Stimulated activated CD4-positive, alpha-beta T cell treated with anti-CD3 and anti-CD28 coated beads, Interleukin-1b, Interleukin-23, amount 100 ng/mL, for 48 hours (primary cell): ENCODE measurements around the gene PLEKHM3.

Experiments
- DNase-seq: peaks from one replicate; pipeline ENCODE4 v3.0.0-alpha.2; 2020

PLEKHM3 gene

GRCh38 chr2:207879536-207879935 lies 145.8 kb downstream of the PLEKHM3 start:
- DNase-seq, result no peak

- DNase-seq, result no peak
Measured at GRCh38 chr2:207876842-207877535, 148.3 kb downstream of the PLEKHM3 start.

DNA sequence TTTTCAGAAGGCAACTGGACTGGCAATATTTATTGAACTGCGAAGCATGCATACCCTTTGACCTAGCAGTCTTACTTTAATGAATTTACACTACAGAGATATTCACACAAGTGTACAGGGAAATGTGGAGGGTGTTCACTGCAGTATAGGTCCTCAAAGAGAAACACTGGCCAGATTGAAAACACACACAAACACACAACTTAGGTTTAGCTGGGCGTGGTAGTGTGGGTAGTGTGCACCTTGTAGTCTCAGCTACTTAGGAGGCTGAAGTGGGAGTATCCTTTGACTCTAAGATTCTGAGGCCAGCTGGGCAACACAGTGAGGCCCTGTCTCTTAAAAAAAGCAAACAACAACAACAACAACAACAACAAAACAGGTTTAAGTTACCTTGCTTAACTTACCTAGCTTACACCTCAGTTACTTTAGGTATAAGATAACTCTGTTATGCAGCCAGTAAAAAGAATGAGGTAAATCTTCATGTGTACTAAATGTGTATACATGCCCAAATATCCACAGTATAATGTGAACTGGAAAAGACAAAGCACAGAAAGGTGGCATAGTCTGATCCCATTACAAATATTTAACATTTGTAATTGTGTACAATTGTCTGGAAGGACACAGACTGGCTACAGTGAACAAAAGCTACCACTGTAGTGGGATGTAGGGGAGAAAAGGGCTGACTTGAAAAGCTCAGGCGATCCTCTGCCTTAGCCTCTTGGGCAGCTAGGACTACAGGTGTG lies 149.7 kb downstream of the PLEKHM3 start:
- DNase-seq, result no peak

DNA sequence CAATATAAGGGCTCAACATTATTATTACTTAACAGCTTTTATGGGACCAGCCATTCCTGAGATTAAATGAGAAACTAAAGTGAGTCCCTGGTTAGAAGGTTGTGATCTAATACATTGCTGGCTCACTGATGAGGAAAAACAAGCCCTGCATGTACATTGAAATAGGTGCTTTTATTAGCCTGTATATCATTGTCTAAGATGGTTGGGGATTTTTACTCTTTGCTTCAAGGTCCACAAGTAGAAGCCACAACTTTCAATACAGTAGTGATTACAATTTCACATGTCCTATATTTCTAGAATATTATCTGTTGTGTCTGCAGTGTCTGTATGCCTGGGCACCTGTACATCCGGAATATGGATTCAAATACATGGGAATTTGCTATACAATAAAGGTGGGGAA lies 151.5 kb downstream of the PLEKHM3 start:
- DNase-seq, result no peak

GRCh38 chr2:207871911-207872310 lies 153.4 kb downstream of the PLEKHM3 start:
- DNase-seq, result no peak

DNA sequence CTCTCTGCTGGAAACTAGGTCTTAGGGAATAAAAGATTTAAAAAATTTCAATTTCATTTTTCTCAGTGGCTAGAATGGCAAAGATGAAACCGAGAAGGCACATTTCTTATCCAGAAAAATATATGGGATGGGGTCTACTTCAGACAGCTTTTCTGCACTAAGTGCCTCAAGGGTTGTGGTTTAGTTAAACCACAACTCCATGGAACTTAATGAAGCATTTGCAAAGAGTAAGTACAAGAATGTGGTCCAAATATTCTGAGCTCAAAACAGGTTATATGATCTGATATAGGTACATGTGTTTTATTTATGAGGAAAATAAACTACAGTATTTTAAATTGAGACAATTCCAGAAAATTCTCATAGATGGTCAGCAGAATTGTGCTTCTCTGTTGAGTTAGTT lies 153.8 kb downstream of the PLEKHM3 start:
- DNase-seq, result no peak

- no peak for DNase-seq
Measured at GRCh38 chr2:207870814-207871213, 154.5 kb downstream of the PLEKHM3 start.

GRCh38 chr2:207869784-207870778 lies 155.2 kb downstream of the PLEKHM3 start:
- no peak for DNase-seq

DNA sequence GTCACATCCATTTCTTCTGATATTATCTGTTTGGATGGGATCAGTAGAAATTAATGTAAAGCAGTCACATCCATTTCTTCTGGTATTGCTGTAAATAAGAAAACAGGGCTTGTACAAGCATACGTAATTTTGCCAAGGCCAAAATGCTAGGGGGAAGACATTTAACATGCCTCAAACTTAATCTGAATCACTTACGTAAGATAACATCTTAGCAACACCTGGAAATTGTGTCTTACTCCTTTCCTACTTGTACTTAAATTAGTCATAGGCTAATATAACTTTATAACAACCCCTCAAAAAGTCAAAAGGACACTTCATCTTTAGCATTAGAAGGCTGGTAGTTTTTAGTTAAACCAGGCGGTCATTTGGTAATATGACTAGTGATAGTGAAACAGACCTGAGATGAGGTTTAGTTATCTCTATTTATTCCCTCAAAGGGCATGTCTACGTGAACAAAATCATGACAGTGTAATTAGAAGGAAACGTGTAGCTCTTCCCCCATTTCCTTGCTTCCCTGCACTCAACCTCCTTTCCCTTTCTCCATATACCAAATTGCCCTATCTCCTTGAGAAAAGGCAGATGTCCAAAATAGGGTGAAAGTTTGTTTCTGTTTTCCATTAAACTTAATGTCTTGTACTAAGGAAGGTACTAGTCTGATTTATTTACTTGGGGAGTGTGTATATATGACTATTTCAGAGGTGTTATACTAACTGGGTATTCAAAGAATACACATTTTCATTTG lies 156.3 kb downstream of the PLEKHM3 start:
- DNase-seq, result no peak

GRCh38 chr2:207867905-207868304 lies 157.4 kb downstream of the PLEKHM3 start:
- no peak for DNase-seq

- no peak for DNase-seq
Measured at GRCh38 chr2:207867056-207867455, 158.3 kb downstream of the PLEKHM3 start.

DNA sequence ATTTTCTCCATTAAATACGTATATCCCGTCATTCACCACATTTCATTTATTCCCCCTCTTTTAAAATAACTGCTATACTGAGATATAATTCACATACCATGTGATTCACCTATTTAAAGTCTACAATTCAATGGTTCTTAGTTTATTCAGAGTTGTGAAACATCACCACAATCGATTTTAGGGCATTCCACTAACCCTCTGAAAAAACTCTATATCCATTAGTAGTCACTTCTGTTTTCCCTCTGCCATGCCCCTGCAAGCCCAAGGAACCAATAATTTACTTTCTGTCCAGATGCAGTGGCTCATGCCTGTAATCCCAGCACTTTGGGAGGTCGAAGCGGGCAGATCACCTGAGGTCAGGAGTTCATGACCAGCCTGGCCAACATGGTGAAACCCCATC lies 160.1 kb downstream of the PLEKHM3 start:
- DNase-seq, result no peak

GRCh38 chr2:207863345-207863744 lies 162.0 kb downstream of the PLEKHM3 start:
- no peak for DNase-seq

- DNase-seq, result no peak
Measured at GRCh38 chr2:207861789-207862188, 163.5 kb downstream of the PLEKHM3 start.

DNA sequence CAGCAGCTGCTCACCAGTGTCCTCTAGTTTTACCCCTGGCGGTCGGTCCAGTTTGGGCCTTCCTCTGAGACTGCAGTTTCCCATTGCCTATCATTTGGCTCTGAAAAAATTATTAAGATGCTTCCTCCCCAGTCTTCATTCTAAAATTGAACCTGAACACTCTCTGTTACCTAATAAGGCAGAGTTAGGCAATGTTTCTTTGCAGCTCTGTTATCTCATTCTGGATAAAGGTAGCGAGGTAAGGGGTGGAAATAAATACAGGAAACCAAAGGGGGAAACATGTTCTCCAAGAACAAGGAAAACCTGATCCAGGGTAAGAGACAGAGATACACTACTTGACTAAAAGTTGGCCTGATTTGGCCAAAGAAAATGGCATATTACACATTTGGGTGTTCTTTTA lies 164.6 kb downstream of the PLEKHM3 start:
- no peak for DNase-seq

- DNase-seq, result no peak
Measured at GRCh38 chr2:207855591-207855990, 169.7 kb downstream of the PLEKHM3 start.

DNA sequence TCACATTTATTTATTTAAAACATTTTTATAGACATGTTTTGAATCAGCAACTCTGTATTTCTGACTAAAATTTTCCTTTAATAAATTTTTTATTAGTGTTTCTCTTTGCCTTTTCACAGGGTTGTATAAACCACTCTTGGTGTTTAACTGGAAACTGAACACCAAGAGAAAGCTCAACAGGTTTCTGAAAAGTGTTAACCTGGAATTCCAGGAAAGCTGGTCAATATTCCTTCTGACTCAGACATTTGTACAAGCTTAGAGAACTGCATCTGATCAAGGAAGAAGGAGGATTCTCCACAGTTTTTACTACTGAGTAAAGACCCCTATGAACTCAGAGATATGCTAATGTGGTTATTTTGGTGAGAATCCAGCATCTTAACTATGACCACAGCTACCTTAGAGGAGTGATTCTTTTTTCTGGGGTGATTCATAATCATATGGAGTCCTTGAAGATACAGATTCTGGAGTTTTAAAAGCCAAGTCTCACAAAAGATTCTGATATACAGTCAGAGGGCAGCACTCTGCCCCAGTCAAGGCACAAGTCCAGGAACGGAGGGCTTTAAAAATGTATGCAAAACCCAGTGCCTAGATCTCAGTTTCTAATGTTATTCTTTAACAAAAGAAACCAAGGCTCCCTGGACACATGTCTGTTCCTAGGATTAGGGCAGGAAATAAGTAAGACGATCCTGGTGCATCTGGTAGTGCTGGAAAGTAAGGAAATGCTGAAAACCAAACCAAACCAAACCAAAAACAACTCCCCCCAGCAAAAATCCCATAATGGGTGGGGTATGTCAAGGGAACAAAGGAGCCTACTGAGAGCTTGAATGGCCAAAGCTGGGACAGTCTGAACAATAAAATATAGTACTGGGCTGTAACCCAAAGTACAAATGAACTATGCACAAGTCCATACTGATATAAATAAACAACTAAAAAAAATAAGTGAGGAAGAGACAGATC lies 170.6 kb downstream of the PLEKHM3 start:
- DNase-seq, result no peak

DNA sequence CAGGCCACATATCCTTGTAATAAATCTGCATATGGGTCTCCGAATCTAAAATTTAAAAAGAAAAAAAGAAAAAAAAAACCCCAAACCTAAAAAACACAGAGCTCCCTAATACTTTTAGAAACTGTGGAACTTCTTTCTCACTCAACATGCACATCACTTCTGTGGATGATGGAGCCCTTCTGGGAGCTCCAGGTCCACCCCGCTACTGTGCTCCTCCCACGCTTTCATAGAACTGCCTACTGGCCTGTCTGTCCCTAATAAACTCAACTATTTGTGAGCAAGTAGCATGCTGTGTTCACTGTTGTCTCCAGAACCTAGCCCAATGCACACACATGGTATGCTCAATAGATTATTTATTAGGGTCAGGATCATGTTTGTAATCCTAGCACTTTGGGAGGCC lies 172.5 kb downstream of the PLEKHM3 start:
- DNase-seq, result no peak

DNA sequence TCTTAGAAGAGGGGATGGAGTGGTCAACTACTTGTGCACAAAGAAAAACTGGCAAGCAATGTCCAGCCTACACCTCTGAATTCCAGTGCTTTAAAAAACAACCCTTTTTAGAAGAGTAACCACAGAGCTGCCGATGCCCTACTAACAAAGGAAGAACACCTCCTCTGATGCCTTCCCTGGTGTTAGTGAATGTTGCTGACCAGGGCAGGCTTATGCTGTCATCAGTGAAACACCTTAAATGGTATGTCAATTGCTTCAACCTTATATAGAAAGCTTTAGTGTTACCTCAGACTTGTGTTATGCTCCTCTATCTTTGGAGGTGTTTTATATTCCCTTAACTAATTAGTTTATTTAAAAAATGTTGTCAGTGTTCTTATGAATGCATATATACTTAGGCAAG lies 175.9 kb downstream of the PLEKHM3 start:
- no peak for DNase-seq

DNA sequence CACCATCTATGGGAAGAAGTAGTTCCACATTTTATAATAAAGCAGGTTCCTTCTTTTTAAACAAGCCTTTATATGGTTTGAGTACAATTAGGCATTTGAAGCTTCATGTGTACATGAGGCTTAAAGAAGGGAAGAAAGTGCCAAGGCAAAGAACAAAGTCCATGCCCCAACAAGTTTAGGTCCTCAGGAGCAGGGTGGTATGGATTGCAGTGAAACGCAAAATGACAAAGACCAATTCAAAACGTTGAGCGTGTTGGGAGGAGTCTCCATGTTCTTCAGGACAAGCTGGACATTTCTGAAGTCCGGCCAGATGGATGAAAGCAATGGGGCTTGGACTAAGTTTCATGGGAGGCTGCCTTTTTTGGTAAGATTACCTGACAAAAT lies 176.8 kb downstream of the PLEKHM3 start:
- no peak for DNase-seq

- DNase-seq, result no peak
Measured at GRCh38 chr2:207847807-207848544, 177.4 kb downstream of the PLEKHM3 start.
